T-helper 22 cell (primary cell): Measurements from ENCODE around the gene RNU6-7.

Source experiments
- DNase-seq: peaks from one replicate; pipeline ENCODE4 v3.0.0-alpha.2; 2020; ENCODE audit warnings: low read depth

Gene RNU6-7

GRCh38 chr14:32205554-32205953 lies 3.7 kb downstream of the RNU6-7 start:
- DNase-seq, result no peak

- no peak for DNase-seq
Observed at GRCh38 chr14:32205984-32206383, 4.1 kb downstream of the RNU6-7 start.

DNA sequence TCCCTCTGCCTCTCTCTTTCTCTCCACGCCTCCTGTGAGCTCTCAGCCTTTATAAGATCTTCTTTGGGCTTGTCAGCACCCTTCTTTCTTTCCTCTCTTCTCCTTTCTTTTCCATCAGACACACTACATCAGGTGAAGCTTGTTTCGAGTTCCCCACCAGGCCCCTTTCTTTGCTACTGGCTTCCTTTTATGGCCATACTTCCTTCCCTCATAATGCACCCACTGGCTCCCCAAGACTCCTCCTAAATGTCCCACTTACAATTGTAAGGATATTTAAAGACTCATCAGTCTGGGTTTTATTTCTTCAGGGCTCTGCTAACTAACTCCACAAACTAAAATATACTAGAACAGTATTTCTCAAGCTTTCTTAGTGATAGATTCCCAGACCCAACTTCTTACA lies 4.7 kb downstream of the RNU6-7 start:
- DNase-seq, result no peak

DNA sequence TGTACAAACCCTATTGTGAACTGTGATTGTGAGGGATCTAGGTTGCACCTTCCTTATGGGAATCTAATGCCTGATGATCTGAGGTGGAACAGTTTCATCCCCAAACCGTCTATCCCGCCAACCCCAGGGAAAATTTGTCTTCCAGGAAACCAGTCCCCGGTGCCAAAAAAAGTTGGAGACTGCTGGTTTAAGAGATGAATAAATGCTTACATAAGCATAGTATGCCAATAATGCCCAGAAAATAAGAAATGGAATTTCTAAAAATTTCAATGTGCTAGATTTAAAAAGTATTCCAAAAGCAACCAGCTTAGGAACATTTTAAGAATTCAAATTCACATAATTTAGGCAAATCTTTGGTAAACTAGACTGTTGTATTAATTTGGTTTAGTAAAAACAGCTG lies 6.6 kb downstream of the RNU6-7 start:
- DNase-seq, result no peak

GRCh38 chr14:32209471-32209870 lies 7.6 kb downstream of the RNU6-7 start:
- no peak for DNase-seq

DNA sequence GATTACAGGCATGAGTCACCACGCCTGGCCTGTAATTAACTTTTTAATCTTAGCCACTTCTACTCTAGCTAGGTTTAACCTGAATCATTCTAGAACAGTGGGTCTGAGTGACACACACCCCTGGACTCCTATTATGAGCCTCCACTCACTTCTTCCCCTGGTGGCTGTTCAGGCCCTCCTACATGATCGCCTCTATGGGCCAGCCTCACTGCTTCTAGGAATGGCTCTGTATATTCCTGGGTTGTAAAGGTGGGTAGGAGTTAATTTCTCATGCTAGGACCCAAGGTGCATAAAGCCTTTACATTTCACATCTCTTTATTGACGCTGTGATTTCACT lies 9.2 kb downstream of the RNU6-7 start:
- DNase-seq, result no peak

GRCh38 chr14:32212833-32213232 lies 11.0 kb downstream of the RNU6-7 start:
- no peak for DNase-seq

DNA sequence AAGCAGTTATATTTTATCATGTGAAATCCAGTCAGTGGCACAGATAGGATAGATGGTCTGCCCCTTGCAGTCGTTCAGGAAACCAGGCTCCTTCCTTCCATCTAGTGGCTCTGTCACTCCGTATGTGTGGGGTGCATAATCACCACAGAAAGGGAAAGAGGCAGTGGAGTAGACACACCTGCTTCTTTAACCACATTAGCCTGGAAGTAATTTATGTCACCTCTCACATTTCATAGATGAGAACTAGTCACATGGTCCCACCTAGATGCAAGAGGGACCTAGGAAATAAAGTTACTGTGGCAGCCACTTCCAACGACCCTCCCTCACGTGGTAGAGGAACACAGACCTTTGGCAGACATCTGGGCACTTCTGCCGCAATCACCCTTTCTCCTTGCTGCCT lies 15.5 kb downstream of the RNU6-7 start:
- no peak for DNase-seq

DNA sequence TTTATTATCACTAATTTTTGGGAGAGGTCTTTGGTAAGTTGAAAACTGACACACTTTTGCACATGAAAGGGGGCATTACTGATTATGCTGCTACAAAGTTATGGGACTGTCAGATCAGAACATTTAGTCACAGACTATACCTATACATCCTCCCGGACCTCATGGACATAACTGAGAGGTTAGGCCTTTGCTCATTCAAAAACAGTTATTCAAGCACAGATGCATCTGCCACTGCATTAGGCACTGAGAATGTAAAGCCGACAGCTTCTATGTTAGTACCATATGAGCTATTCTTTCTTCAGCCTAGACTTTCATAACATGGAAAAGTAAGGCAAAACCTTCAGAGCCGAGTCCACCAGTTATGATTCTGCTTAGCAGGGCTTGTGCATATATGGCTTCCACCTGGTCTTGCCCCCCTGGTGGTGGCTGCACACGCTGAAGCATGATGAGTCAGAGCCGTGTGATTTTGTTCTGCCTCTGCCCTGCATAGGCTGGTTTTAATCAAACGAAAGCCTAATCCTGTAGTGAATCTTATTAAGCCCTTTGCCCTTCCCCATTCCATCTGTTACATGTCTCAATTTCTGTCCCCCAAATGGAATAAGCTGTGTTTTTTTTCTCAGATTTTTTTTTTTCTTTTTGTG lies 23.0 kb downstream of the RNU6-7 start:
- DNase-seq, result no peak

DNA sequence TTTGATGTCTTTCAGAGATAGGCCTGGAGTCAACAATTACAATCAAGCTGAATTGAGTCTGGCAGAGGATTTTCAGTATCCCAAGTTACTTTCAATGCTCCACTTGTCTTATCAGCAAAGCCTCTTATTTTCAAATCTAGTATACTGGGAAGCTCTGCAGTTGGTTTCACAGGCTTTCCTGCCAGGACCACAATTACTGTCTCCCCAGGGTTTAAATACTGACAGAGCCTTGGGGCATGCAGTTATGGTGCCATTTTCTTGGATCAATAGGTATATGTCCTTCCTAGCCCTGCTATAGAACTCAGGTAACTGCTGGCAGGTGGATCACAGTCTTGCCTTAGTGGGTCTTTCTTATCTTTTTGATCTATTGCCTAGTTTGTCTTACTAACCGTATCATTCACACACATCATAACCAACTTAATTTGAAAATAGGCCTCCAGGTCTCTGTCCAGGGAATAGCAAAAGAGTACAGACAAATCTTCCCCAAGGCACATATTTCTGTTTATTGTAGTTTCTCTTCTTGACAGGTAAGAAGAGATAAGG lies 23.6 kb downstream of the RNU6-7 start:
- DNase-seq, result no peak

- no peak for DNase-seq
Observed at GRCh38 chr14:32226056-32226455, 24.2 kb downstream of the RNU6-7 start.

GRCh38 chr14:32230181-32230580 lies 28.3 kb downstream of the RNU6-7 start:
- DNase-seq, result no peak

DNA sequence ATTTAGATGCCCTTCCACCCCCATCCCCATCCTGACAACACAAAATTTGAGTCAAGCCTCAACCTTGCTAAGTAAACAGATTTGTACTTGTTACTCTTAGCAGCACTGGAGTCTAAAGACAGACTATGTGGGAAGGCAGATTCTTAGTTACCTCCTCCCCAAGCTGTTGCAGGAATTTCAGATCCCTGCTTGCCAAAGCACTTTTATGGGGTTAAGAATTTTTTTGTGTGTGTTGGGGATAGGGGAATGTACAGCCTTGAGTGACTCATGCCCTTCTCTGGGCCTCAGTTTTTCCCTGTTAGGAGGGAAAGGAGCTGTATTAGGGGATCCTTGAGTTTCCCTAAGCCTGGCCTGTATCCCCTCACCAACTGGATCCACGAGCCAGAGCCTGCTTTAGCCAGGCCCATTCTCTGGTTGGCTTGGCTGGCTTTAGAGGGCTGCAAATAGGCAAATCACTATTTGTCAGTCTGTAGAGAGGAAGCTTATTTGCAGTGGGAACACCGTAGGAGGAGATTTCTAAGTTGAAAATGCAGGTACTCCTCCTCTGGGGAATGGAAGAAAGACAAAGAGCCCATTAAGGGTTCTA lies 28.9 kb downstream of the RNU6-7 start:
- DNase-seq, result no peak

GRCh38 chr14:32232481-32232880 lies 30.6 kb downstream of the RNU6-7 start:
- no peak for DNase-seq

- no peak for DNase-seq
Observed at GRCh38 chr14:32233260-32233659, 31.4 kb downstream of the RNU6-7 start.

GRCh38 chr14:32244404-32244803 lies 42.6 kb downstream of the RNU6-7 start:
- DNase-seq, result no peak

GRCh38 chr14:32246751-32247150 lies 44.9 kb downstream of the RNU6-7 start:
- DNase-seq, result no peak

- no peak for DNase-seq
Observed at GRCh38 chr14:32249371-32249770, 47.5 kb downstream of the RNU6-7 start.

- no peak for DNase-seq
Observed at GRCh38 chr14:32249780-32250179, 47.9 kb downstream of the RNU6-7 start.

GRCh38 chr14:32250681-32251080 lies 48.8 kb downstream of the RNU6-7 start:
- DNase-seq, result no peak

GRCh38 chr14:32251530-32251929 lies 49.7 kb downstream of the RNU6-7 start:
- no peak for DNase-seq
